ENCODE measurements around the gene SERPINB6.
A peak's percentile ranks its signal among the peaks of the same experiment; 100 is the strongest.

Gene SERPINB6

GRCh38 chr6:2998998-2999617 lies 27.7 kb upstream of the SERPINB6 start:
- peak; percentile 93 for DNase-seq

DNA sequence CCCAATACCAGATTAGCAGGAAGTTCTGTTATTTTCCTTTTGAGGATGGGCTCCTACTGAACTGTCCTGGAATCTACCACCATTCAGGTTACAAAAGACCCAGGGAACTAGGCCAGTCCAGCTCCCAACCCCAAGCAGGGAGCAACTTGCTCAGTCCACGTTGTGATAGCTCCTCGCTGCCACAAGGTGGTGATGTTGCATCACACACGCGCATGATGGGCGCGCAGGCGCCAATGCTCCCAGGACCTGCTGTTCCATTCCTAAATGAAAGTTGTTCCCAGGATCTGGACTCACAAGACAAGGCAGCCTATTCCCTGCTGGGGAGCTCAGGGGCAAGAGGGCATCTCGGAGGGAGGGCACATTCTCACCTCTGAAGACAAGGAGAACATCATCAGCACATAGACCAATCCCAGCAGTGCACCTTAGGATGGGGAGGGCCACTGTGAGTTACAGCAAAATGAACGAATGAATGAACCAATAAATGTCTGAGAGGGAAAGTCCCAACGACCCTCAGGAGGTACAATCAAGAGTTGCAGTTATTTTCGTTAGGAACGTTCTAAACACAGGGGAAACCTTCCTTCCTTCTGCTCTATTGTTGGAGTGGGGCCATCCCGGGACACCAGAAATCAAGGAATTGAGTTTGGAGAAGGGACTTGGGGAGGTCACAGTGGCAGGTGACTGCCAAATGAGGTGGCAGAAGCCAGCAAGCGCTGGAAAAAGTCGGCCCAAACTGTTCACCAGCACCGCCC lies 27.1 kb upstream of the SERPINB6 start:
- DNase-seq: peak; percentile 76

DNA sequence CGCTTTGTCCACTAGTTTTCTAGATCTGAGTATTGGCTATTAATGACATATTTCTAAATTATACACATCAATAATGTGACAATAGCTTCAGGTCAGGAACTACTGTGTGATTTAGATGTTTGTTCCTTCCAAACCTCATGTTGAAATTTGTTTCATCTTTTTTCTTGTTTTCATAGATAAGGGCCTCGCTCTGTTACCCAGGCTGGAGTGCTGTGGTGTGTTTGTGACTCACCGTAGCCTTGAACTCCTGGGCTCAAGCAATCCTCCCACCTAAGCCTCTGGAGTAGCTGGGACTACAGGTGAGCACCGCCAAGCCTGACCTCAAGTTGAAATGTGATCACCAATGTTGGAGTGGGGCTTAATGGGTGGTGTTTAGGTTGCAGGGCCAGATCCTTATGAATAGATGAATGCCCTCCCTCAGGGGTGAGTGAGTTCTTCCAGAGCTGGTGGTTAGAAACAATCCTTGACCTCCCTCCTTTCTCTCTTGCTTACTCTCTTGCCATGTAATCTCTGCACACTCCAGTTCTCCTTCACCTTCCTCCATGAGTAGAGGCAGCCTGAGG lies 22.5 kb upstream of the SERPINB6 start:
- peak; percentile 48 for DNase-seq

DNA sequence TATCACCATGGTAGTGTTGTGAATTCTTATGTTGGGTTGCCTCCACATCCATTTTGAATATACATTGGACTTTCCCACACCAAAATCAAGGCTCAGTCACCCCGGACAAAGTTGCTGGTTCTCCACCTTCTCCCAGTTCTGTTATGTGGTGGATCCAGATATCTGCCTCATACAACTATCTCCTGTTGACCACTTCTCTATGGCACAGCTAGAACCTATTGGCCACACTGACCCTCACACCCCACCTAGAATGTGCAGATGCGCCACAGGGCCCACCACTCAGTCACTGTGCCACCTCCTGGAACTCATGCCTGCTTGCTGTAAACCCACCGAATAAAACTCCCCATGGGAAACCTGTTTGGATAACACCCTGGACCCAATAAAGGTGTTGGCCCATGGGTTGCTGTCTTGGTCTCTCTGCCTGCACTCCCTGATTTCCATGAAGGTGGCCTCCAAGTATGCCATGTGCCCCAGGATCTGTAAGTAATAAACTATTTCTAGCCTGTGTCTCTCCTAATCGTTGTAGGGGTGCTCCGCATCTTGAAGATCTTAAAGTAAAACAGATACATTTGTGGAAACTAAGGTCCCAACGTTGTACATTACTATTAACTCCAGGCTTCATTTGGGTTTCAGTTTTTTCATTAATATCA lies 21.1 kb upstream of the SERPINB6 start:
- no peak for DNase-seq

GRCh38 chr6:2990932-2991506 lies 19.7 kb upstream of the SERPINB6 start:
- DNase-seq: no peak

DNA sequence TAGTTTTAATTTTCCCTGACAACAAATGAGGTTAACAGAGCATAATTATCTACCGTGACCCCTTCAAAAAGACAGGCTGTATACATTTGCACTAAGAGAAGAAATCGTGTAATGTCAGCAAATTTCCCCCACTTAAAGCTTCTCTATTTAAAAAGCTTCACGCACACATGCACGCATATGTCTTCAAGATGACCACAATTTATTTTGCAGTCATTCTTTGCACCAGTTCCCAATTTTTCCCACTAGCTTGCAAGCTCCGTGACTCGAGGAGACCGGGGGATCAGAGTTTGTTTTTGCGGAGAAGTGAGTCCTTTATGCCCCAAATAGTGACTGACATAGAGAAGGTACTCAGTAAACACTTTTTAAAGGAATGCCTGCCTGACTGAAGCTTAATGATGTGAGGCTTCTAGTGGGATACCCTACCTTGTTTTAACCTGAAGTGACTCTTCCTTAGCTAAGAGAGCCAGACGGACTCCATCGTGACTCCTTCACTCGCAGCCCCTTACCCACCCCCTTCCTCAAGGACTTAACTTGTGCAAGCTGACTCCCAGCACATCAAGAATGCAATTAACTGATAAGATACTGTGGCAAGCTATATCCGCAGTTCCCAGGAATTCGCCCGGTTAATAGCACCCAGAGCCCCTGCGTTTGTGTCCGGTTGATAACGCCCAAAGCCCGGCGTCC lies 19.0 kb upstream of the SERPINB6 start:
- DNase-seq: peak; percentile 96

DNA sequence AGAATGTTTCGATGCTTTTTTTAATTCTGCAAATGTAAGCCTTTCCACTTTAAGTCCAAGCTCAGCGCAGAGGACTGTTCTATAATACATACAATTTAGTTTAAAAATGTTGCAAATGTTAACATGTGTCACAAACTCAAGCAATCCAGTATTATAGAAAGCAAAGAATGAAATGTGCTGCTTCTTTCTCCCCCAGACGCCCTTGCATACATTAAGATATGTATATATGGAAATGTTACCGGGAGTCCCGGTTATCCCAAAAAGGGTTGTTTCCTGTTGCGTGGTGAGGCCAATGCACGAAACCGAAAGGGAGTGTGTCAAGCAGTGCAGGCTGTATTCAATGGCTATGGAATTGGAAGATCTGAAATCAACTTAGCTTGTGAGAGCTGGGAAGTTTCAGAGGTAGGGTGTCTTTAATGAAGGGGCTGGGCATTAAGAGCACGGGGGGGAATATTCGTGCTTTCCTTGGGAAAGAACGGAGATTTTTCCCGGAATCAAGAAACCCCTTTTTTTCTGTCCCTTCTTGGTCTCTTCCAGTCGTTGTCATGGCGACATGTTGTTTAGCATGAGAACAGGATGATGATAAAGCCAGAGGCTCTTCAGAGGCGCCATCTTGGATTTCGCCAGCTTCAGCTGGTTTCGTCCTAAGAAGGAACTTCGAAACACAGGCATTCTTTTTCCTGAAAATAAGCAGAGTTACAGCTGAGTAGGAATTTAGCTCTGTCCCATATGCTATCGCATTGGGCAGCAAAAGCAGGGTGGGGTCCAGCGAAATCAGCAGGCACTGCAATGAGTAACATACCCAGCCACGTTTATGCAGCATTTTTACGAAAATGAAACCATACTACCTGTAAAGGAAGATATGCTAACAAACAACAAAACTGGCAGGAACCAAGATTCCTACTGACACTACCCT lies 18.2 kb upstream of the SERPINB6 start:
- DNase-seq: peak; percentile 98

DNA sequence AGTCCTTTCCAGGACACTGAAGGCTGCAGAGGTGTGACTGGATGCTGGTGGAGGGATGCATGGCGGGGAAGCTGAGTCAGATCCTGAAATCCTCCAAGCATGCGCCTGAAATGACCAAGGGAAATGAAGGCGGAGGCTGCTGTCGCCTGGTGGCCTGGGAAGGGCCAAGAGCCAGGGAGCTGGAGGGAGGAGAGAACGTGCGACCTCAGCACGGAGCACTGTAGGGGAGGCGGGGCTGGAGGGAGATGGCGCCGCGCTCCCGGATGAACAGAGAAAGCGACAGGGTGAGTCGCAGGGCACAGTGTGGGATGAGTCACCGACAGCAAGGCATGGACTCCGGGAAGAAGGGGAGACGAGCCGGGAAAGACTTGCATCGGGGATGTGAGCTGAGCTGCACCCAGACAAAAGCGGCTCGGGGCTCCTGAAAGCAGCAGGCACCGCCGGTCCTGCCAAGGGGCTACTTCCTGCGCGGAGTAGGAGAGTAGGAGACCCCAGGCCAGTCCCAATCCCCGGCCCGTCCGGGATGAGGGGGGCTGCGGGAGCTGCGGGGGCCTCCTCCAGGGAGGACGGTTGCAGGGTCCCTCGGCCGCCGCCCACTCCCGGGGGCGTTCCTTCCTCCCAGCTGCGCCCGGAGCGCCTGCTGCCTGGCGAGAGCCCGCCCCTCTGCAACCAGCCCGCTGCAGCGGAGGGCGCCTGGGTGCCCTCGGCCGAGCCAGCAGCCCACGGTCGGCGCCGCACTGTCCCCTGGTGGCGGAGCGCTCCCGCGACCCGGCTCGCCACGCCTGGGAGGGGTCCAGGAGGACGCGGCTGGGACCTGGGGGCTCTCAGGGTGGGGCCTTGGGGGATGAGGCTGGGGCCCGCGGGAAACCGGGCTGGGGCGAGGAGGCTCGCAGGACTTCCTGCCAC lies 17.3 kb upstream of the SERPINB6 start:
- DNase-seq: peak; percentile 93

GRCh38 chr6:2988094-2988425 lies 16.7 kb upstream of the SERPINB6 start:
- DNase-seq: no peak

- no peak for DNase-seq
Observed at GRCh38 chr6:2986722-2987221, 15.4 kb upstream of the SERPINB6 start.

- DNase-seq: no peak
Observed at GRCh38 chr6:2984738-2985406, 13.5 kb upstream of the SERPINB6 start.

DNA sequence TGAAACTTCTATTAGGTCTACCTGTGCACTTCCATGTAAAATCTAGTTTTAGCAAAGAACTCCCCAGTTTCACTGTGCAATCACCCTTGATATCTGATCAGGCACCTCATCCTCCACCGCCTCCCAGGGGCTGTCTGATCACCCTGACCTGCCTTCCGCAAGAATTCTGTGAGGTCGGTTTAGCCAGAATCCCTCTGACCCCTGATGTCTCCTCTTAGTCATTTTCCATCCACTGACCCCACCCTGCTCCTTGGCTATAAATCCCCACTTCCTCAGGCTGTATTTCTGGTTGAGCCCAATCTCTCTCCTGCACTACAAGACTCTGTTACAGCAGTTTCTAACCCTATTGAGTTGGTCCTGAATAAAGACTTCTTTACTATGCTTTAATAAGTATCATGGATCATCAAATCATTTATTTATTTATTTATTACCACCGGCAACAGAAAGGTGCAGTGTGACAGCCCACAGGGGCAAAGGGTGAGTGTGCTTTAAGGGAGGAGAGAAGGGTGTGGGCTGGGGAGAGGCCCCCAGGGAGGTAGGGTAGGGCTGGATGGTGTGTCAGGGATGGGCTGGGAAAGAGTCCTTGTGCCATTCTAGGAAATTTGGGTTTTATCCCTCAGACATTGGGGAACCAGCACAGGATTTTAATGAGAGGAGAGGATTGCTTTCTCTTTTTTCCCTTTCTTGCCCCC lies 11.2 kb upstream of the SERPINB6 start:
- no peak for DNase-seq

GRCh38 chr6:2980465-2980855 lies 9.1 kb upstream of the SERPINB6 start:
- no peak for DNase-seq

- DNase-seq: peak; percentile 40
Observed at GRCh38 chr6:2979819-2980464, 8.6 kb upstream of the SERPINB6 start.

DNA sequence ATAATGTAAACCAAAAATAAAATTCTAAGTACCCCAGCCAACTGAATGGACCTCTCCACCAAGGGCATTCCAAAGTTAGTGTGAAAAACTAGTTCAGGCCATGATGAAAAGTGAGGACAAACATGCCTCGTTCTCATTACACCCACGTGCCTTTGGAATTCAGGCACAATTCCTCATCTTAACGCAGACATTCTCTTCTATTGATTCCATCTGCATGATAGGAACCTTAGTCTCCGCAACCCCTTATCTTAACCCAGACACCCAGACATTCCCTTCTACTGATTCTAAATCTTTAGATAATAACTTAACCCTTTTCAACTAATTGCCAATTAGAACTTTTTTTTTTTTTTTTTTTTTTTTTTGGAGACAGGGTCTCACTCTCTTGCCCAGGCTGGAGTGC lies 7.6 kb upstream of the SERPINB6 start:
- no peak for DNase-seq

- DNase-seq: no peak
Observed at GRCh38 chr6:2977799-2978590, 6.6 kb upstream of the SERPINB6 start.

DNA sequence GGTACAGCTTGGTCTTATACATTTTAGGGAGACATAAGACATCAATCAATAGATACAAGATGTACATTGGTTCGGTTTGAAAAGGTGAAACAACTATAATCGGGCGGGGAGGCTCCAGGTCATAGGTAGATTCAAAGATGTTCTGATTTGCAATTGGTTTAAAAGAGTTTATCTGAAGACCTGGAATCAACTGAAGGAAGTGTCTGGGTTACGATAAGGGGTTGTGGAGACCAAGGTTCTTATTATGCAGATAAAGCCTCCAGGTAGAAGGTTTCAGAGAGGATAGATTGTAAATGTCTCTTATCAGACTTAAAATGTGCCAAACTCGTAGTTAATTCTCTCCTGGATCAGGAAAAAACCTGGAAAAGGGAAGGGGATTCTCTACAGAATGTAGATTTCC lies 5.9 kb upstream of the SERPINB6 start:
- no peak for DNase-seq

DNA sequence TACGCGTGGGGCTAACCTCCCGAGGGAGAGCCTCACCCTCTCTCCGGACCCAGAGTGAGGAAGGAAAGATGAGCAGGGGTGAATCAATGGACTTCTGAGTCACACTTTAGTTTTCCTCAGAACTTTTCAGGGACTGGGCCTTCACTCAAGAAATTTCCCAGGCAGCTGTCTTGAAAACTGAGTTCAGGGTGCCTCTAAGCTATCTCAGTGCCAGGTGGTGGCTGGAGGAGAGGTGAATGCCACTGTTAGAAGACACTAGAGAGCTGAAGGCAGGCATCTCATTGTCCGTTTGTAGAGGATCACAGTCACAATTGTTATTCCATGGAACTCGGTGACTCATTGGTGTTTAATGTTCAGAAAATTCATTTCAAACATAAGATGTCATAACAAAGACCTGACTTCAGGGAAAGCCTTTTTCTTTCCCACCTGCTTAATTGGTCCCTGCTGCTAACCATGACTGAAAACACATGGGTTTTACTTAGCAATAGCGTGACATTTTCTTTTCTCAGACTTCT lies 5.3 kb upstream of the SERPINB6 start:
- no peak for DNase-seq
